GM23248 (cell line): ENCODE data around the gene NAPEPLD.

Experiments
- EZH2 ChIP-seq: fragments of 200-600 bp; sonication (generic); IDR thresholded peaks from 2 replicates; pipeline ENCODE4 v1.6.1; 2018; ENCODE audit warnings: antibody characterized with exemption, mild to moderate bottlenecking; ENCODE audit not compliant: insufficient read depth, poor library complexity, severe bottlenecking
- EZH2phosphoT487 ChIP-seq: fragments of 200-600 bp; sonication (generic); IDR thresholded peaks from 2 replicates; pipeline ENCODE4 v1.6.1; 2018; ENCODE audit warnings: antibody characterized with exemption, moderate library complexity, mild to moderate bottlenecking, low read depth; ENCODE audit not compliant: insufficient read depth

DNA sequence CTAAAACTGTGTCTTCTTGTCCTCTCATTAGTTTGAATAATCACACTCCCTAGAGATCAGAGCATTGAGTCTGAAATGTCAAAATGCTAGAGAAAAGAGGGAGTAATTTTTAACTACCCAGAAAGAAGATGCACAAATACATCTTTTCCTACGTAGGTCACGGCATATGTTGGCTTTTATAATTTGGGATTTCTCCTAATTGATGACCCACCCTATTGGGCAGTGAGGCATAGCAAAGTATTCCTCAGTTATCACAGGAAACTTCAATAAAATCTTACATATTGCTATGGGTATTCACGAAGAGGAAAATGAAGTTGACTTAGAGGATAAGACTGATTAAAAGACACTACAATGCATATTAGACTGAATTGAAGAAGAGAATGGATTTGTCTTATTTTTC, 48.6 kb downstream of the NAPEPLD start:
- TF ChIP-seq EZH2, result no peak
- TF ChIP-seq EZH2phosphoT487, result no peak
